OCI-LY1 (cell line): ENCODE data around the gene XCR1.

Experiments used
- H2AFZ ChIP-seq: fragments of 200-600 bp; sonication (generic), shearing (Covaris generic); 2 replicates; pipeline ENCODE4 v1.6.0; 2014; ENCODE audit warnings: antibody characterized with exemption, mild to moderate bottlenecking, low read length
- H3F3A ChIP-seq: fragments of 200-600 bp; sonication (generic), shearing (Covaris generic); 2 replicates; pipeline ENCODE4 v1.6.0; 2014; ENCODE audit warnings: mild to moderate bottlenecking, antibody characterized with exemption, low read length, moderate library complexity; ENCODE audit not compliant: insufficient read depth
- H3K27ac ChIP-seq: fragments of 200-600 bp; sonication (generic); 2 replicates; pipeline ENCODE4 v1.5.1; 2014; ENCODE audit warnings: low read length, mixed run types, mild to moderate bottlenecking, low read depth; ENCODE audit not compliant: poor library complexity, severe bottlenecking
- H3K27me3 ChIP-seq: fragments of 200-600 bp; sonication (generic); 2 replicates; pipeline ENCODE4 v1.6.0; 2014; ENCODE audit warnings: antibody characterized with exemption, mild to moderate bottlenecking, low read length, moderate library complexity; ENCODE audit not compliant: insufficient read depth
- H3K36me3 ChIP-seq: fragments of 200-600 bp; sonication (generic); 2 replicates; pipeline ENCODE4 v1.6.1; 2014; ENCODE audit warnings: mild to moderate bottlenecking, antibody characterized with exemption, low read length, moderate library complexity, mixed read lengths; ENCODE audit not compliant: insufficient read depth
- H3K4me1 ChIP-seq: fragments of 200-600 bp; sonication (generic); 2 replicates; pipeline ENCODE4 v1.5.1; 2014; ENCODE audit warnings: mild to moderate bottlenecking, low read length, moderate library complexity; ENCODE audit not compliant: insufficient read depth, severe bottlenecking
- H3K4me2 ChIP-seq: fragments of 200-600 bp; sonication (generic), shearing (Covaris generic); 2 replicates; pipeline ENCODE4 v1.6.1; 2014; ENCODE audit warnings: low read length
- H3K4me3 ChIP-seq: fragments of 200-600 bp; sonication (generic); 2 replicates; pipeline ENCODE4 v1.5.1; 2014; ENCODE audit warnings: low read length, low read depth, mild to moderate bottlenecking, mixed read lengths; ENCODE audit not compliant: poor library complexity, severe bottlenecking
- H3K79me2 ChIP-seq: fragments of 200-600 bp; shearing (Covaris generic); 2 replicates; pipeline ENCODE4 v1.6.1; 2016; ENCODE audit warnings: mixed run types, low read length, mixed read lengths; ENCODE audit not compliant: insufficient read depth
- H3K9ac ChIP-seq: fragments of 200-600 bp; sonication (generic), shearing (Covaris generic); 2 replicates; pipeline ENCODE4 v1.6.1; 2014; ENCODE audit warnings: mild to moderate bottlenecking, low read length, mixed read lengths
- H3K9me2 ChIP-seq: fragments of 200-600 bp; sonication (generic), shearing (Covaris generic); 2 replicates; pipeline ENCODE4 v1.6.1; 2014; ENCODE audit warnings: low read depth, mild to moderate bottlenecking, low read length, mixed read lengths
- H3K9me3 ChIP-seq: fragments of 200-600 bp; shearing (Covaris generic); 2 replicates; pipeline ENCODE4 v1.6.1; 2014; ENCODE audit warnings: low read length, mixed read lengths
- H4K20me1 ChIP-seq: fragments of 200-600 bp; sonication (generic), shearing (Covaris generic); 2 replicates; pipeline ENCODE4 v1.6.0; 2016; ENCODE audit warnings: mild to moderate bottlenecking, low read length; ENCODE audit not compliant: insufficient read depth
- CTCF ChIP-seq: fragments of 200-600 bp; sonication (generic), shearing (Covaris generic); IDR thresholded peaks from 2 replicates; pipeline ENCODE4 v1.5.1; 2017; ENCODE audit warnings: mild to moderate bottlenecking, antibody characterized with exemption, low read length, moderate library complexity, mixed read lengths
- EZH2 ChIP-seq: fragments of 200-600 bp; sonication (generic), shearing (Covaris generic); IDR thresholded peaks from 2 replicates; pipeline ENCODE4 v1.8.0; 2017; ENCODE audit warnings: borderline replicate concordance, mixed run types, mild to moderate bottlenecking, antibody characterized with exemption, low read length, moderate library complexity, mixed read lengths

XCR1 gene

GRCh38 chr3:45979378-45979777, 47.9 kb downstream of the XCR1 start:
- peaks cover 89% of the 10 kb centered on the region for H3K36me3 ChIP-seq
- H3K27ac ChIP-seq: peak overlapping the region; percentile 45
- H3K4me2 ChIP-seq: no peak overlapping the region
- H3K27me3 ChIP-seq: no peaks in the 10 kb centered on the region
- H2AFZ ChIP-seq: no peak overlapping the region
- peaks cover 23% of the 10 kb centered on the region for H3K4me1 ChIP-seq
- no peak overlapping the region for H3K4me3 ChIP-seq
- no peak for TF ChIP-seq EZH2
- no peak for TF ChIP-seq CTCF
- H4K20me1 ChIP-seq: no peaks in the 10 kb centered on the region
- H3K9me3 ChIP-seq: no peaks in the 10 kb centered on the region
- H3F3A ChIP-seq: no peaks in the 10 kb centered on the region
- H3K79me2 ChIP-seq: no peaks in the 10 kb centered on the region
- no peaks in the 10 kb centered on the region for H3K9me2 ChIP-seq
- H3K9ac ChIP-seq: no peak overlapping the region

- Histone ChIP-seq H3K79me2 (no peaks in the 10 kb centered on the region), H3K4me2 (no peak overlapping the region), H3K9me3 (no peaks in the 10 kb centered on the region), H3K36me3 (peaks cover 88% of the 10 kb centered on the region), H4K20me1 (no peaks in the 10 kb centered on the region), H3K4me3 (no peak overlapping the region), H2AFZ (no peak overlapping the region), H3K27ac (peak overlapping the region; percentile 45), H3K9ac (no peak overlapping the region), H3K4me1 (peaks cover 23% of the 10 kb centered on the region), H3K9me2 (no peaks in the 10 kb centered on the region), H3K27me3 (no peaks in the 10 kb centered on the region), H3F3A (no peaks in the 10 kb centered on the region)
- TF ChIP-seq CTCF: no peak
- TF ChIP-seq EZH2: no peak
Measured at GRCh38 chr3:45978006-45978761, 49.1 kb downstream of the XCR1 start.

GRCh38 chr3:45976191-45977091, 50.8 kb downstream of the XCR1 start:
- Histone ChIP-seq H3K36me3 (peaks cover 88% of the 10 kb centered on the region), H3K4me2 (no peak overlapping the region), H3K9me3 (no peaks in the 10 kb centered on the region), H3K4me3 (no peak overlapping the region), H3F3A (no peaks in the 10 kb centered on the region), H3K4me1 (peaks cover 32% of the 10 kb centered on the region), H3K9ac (no peak overlapping the region), H3K27me3 (no peaks in the 10 kb centered on the region), H3K79me2 (no peaks in the 10 kb centered on the region), H3K9me2 (no peaks in the 10 kb centered on the region), H3K27ac (no peak overlapping the region), H2AFZ (no peak overlapping the region), H4K20me1 (no peaks in the 10 kb centered on the region)
- TF ChIP-seq CTCF: no peak
- no peak for TF ChIP-seq EZH2
